D721Med (cell line): ENCODE results near the gene PARVA.
"Not testable (repeated sequence)": the region's sequence is repeated elsewhere in the genome, so short reads cannot be mapped to it uniquely, and the experiment has no call there.

Source experiments
- DNase-seq: peaks from one replicate; pipeline ENCODE4 v3.0.0; 2011; ENCODE audit warnings: low spot score; ENCODE audit not compliant: insufficient read length
- FAIRE-seq: peaks from 2 replicates; lab custom pipeline; 2011; peaks lifted over from hg19 to GRCh38; lab: Jason Lieb, UNC
- TF ChIP-seq, protein P1 (sequence below): IDR thresholded peaks from 2 replicates; pipeline ENCODE4 v1.5.1; 2012; ENCODE audit warnings: mild to moderate bottlenecking, control low read depth; ENCODE audit not compliant: insufficient read depth; ENCODE audit errors: missing control alignments

The PARVA gene

DNA sequence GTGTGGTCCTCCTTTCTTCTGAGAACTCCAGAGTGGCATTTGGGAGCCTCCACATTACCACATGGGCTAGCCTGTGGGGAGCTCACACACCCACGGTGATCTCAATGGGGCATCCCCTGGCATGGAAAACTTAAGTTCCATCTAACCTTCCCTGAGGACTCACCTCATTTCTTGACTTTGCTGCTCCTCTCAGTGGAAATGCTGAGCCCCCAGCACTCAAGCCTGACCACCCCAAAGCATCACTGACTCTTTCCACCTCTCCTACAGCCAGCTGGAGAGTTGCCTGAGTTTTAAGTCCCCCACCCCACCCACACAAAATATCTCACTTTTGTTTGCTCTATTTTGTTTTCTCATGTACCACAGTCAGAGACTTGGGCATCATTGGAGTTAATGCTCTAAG is 23.8 kb upstream of the PARVA start:
- DNase-seq (no peak), FAIRE-seq (no peak)
- TF ChIP-seq, protein P1, sequence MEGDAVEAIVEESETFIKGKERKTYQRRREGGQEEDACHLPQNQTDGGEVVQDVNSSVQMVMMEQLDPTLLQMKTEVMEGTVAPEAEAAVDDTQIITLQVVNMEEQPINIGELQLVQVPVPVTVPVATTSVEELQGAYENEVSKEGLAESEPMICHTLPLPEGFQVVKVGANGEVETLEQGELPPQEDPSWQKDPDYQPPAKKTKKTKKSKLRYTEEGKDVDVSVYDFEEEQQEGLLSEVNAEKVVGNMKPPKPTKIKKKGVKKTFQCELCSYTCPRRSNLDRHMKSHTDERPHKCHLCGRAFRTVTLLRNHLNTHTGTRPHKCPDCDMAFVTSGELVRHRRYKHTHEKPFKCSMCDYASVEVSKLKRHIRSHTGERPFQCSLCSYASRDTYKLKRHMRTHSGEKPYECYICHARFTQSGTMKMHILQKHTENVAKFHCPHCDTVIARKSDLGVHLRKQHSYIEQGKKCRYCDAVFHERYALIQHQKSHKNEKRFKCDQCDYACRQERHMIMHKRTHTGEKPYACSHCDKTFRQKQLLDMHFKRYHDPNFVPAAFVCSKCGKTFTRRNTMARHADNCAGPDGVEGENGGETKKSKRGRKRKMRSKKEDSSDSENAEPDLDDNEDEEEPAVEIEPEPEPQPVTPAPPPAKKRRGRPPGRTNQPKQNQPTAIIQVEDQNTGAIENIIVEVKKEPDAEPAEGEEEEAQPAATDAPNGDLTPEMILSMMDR, result no peak

DNA sequence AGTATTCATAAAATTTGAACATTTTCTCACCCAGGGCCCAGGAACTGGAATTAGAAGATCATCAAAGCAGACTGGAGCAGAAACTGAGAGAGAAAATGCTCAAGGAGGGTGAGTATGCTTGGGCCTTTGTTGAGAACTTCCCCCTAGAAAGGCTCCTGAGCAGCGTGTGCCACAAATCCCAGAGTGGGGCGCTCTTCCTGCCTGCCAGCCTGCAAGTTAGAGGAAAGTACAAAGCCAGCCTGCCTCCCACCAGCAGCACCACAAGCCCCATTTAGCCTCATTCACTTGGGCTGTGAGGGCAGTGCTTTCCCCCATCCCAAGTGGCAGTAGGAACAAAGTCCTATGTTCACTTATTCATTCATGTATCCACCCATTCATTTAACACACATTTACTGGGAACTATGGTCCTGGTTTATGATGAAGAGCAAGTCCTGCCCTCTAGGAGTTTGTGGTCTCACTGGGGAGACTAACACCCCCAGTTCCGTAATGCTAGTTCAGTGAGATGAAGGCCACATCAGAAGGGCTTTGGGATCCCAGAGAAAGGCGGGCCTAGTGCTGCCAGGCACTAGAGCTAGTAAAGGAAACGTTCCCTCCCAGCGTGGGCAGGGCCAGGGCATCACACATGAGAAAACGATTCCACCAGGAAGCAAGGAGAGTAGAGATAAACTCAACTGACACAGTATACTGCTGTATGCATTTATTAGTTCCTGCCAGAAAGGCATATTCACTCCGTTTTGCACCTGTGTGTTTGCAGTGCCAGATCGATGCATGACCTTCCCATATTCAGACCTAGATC is 22.4 kb upstream of the PARVA start:
- TF ChIP-seq, protein P1, result no peak
- no peak for FAIRE-seq
- no peak for DNase-seq

DNA sequence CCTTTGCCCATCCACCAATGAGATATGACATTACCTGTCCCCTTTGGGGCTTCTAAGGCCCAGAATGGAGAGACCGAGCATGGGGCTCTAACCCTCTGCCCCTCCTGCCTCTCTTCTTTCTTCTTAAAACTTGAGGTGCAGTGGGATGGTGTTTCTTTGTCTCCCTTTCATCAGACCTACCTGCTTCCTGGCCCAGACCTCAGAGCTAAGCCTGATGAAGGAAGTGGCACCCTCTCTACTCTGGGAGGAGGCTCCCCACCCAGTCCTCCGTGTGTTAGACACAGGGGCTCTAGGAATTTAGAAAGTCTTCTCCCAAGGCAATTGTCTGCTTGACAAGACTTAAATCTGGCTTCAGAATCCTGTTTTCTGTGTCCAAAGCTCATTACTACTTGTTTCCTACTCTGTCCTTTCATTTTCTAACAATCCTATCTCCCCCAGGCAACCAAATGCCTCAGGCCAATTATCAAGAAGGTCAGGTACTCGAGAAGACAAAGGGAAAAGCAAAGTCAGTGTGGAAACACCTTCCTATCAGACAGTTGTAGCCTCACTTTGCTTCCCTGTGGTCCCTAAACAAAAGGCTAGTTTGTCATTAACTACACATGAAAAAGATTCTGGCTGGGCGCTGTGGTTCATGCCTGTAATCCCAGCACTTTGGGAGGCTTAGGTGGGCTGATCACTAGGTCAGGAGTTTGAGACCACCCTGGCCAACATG is 20.3 kb upstream of the PARVA start:
- DNase-seq (no peak), FAIRE-seq (no peak)
- TF ChIP-seq, protein P1, result no peak

DNA sequence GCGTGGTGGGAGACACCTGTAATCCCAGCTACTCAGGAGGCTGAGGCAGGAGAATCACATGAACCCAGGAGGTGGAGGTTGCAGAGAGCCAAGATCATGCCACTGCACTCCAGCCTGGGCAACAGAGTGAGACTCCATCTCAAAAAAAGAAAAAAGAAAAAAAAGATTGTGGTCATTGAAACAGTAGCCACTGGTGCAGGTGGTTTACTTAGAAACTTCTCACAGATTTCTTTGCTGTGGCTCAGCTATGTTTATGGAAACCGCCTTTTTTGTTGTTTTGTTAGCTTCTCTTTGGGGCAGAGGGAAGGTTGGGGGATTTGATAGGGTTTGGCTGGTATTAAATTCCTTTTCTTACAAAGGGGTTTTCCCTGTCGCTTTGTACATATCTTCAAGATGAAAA is 19.7 kb upstream of the PARVA start:
- not testable (repeated sequence) for FAIRE-seq, DNase-seq

DNA sequence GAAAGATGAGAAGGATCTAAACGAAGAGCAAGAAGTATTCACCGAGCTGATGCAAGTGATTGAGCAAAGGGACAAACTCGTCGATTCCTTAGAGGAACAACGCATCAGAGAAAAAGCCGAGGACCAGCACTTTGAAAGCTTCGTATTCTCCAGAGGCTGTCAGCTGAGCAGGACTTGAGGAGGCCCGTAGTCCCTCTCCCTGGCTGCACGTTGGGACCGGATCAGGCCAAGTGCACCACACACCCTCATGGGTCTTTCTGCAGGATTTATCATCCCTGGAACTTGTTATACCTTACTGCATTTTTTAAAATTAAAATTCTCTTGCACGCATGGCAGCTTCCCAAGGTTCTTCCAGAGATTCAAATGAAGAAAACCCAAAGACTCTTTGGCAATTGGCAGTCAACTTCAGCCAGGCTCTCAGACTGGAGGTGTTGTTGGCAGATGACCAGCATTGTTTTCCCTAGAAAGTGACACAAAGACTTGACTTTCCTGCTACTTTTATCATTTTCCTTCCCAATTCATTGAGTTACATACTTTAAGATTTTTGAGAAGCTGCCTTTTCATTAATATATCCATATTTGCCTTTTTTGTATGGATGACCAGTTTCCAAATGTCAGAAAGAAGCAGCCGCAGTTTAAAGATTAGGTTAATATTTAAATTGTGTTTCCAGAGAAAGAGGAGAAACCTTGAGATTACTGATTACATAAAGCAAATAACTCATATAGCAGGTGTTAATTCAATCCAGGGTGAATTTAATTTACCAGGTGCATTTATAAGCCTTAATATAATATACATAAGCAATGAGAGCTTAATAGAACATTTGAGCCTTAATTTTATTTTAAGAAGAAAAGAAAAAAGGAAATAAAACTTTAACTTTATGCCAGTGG is 18.8 kb upstream of the PARVA start:
- FAIRE-seq (no peak), DNase-seq (no peak)
- TF ChIP-seq, protein P1, result no peak

DNA sequence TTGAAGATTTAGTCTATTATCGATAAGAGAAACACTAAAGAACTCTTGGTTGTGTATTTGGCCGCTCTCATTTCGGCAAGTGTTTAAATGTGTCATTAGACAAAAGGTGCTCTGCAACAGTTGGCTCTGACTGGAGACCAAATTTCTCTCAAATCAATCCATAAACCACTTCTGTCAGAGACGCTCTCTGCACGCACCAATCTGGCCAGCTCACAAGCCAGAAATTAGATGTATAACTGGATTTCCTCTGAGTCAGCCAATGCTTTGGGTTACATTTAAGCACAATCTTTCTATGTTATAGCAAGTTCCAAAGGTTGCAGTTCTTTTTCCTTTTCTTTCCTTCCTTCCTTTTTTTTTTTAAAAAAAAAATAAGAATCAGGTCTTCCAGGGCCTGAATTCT is 17.6 kb upstream of the PARVA start:
- DNase-seq (no peak), FAIRE-seq (no peak)
- TF ChIP-seq, protein P1, result no peak

DNA sequence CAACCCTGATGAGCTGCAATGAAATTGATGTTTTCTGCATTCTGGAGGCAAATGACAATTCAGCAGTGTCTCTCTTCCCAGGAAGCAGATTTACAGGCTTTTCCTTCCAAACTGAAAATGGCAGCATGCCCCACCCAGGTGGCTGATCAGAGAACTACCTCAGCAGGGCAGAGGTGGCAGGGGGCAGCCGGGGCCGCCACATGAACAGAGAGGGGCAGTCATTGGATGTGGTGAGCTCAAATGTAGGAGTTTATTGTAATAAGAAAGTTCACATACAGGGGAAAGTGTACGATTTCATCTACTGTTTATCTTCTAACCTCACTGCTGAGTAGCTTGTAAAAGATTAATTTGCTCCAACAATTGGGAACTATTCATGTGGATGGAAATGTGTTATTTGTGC is 15.7 kb upstream of the PARVA start:
- TF ChIP-seq, protein P1, result no peak
- DNase-seq (no peak), FAIRE-seq (no peak)
